HEK293 (cell line): ENCODE measurements around the gene ST3GAL5.

Experiments
- CTCF ChIA-PET: fragments of 350-600 bp; formaldehyde crosslinking; extraction: SDS; loops from one replicate; lab custom pipeline; 2021; ENCODE audit warnings: antibody characterized with exemption; lab: Yijun Ruan, JAX
- POLR2A ChIA-PET: fragments of 300-600 bp; formaldehyde crosslinking; extraction: SDS; loops from one replicate; lab custom pipeline; 2020; ENCODE audit warnings: antibody characterized with exemption, inconsistent platforms; lab: Yijun Ruan, JAX
- H3K27ac ChIP-seq: fragments of 200-500 bp; sonication (Bioruptor generic); 2 replicates; pipeline ENCODE4 v1.5.1; 2014; ENCODE audit warnings: low read depth, low read length, control low read depth, inconsistent platforms; ENCODE audit errors: extremely low read depth
- H3K36me3 ChIP-seq, 2 experiments: fragments of 200-500 bp in 1 of 2; sonication (Bioruptor generic) in 1 of 2; 1 replicate in 1 of 2; 2 replicates in 1 of 2; pipeline ENCODE4 v1.5.1; 2014 to 2017; ENCODE audit warnings: inconsistent platforms in 2 of 2, low read length in 2 of 2; ENCODE audit not compliant: control insufficient read depth in 2 of 2, insufficient read depth in 1 of 2
- H3K4me1 ChIP-seq: fragments of 200-500 bp; sonication (Bioruptor generic); 2 replicates; pipeline ENCODE4 v1.5.1; 2014; ENCODE audit warnings: mild to moderate bottlenecking, low read length, inconsistent platforms; ENCODE audit not compliant: control insufficient read depth, insufficient read depth
- H3K4me3 ChIP-seq: 2 replicates; pipeline ENCODE4 v1.5.1; 2011; ENCODE audit warnings: low read depth, mild to moderate bottlenecking, control low read depth, low read length, moderate library complexity
- H3K9me3 ChIP-seq: fragments of 200-500 bp; sonication (Bioruptor generic); 2 replicates; pipeline ENCODE4 v1.5.1; 2014; ENCODE audit warnings: low read depth, low read length, inconsistent platforms; ENCODE audit not compliant: control insufficient read depth, insufficient read depth
- REST ChIP-seq: fragments of 450-650 bp; formaldehyde crosslinking; IDR thresholded peaks from 2 replicates; pipeline ENCODE4 v1.5.1; 2016; ENCODE audit warnings: missing biosample characterization, missing genetic modification characterization
- SP7 ChIP-seq: fragments of 450-650 bp; formaldehyde crosslinking; IDR thresholded peaks from 2 replicates; pipeline ENCODE4 v1.5.1; 2016; ENCODE audit warnings: missing biosample characterization, missing genetic modification characterization
- ZIC2 ChIP-seq: fragments of 450-650 bp; formaldehyde crosslinking; IDR thresholded peaks from 2 replicates; pipeline ENCODE4 v1.5.1; 2016; ENCODE audit warnings: missing biosample characterization, missing genetic modification characterization
- ZNF335 ChIP-seq: fragments of 450-650 bp; formaldehyde crosslinking; conservative IDR thresholded peaks from 2 replicates; pipeline ENCODE4 v1.5.1; 2016; ENCODE audit warnings: missing biosample characterization, missing genetic modification characterization
- ZNF362 ChIP-seq: fragments of 450-650 bp; formaldehyde crosslinking; IDR thresholded peaks from 2 replicates; pipeline ENCODE4 v1.5.1; 2016; ENCODE audit warnings: missing biosample characterization, missing genetic modification characterization
- ZNF473 ChIP-seq: fragments of 450-650 bp; formaldehyde crosslinking; IDR thresholded peaks from 2 replicates; pipeline ENCODE4 v1.5.1; 2017; ENCODE audit warnings: missing biosample characterization, missing genetic modification characterization
- ZNF518A ChIP-seq: fragments of 450-650 bp; formaldehyde crosslinking; conservative IDR thresholded peaks from 2 replicates; pipeline ENCODE4 v1.5.1; 2016; ENCODE audit warnings: low read depth, missing biosample characterization, missing genetic modification characterization
- ZNF610 ChIP-seq: fragments of 450-650 bp; formaldehyde crosslinking; IDR thresholded peaks from 2 replicates; pipeline ENCODE4 v1.5.1; 2016; ENCODE audit warnings: missing biosample characterization, missing genetic modification characterization, borderline replicate concordance
- TF ChIP-seq, protein P1 (sequence below): fragments of 450-650 bp; formaldehyde crosslinking; IDR thresholded peaks from 2 replicates; pipeline ENCODE4 v1.5.1; 2016; ENCODE audit warnings: missing biosample characterization, missing genetic modification characterization

ST3GAL5 gene

GRCh38 chr2:85794491-85795121 is 94.2 kb downstream of the ST3GAL5 start:
- no peaks in the 10 kb centered on the region for H3K36me3 ChIP-seq
- CTCF ChIA-PET: interaction anchor here (0.6 to 1.5 kb wide), 7 partner anchors 10 to 66 kb away, joined by 3 to 11 read pairs (median 4); partner anchors contain the start of gene ATOH8

DNA sequence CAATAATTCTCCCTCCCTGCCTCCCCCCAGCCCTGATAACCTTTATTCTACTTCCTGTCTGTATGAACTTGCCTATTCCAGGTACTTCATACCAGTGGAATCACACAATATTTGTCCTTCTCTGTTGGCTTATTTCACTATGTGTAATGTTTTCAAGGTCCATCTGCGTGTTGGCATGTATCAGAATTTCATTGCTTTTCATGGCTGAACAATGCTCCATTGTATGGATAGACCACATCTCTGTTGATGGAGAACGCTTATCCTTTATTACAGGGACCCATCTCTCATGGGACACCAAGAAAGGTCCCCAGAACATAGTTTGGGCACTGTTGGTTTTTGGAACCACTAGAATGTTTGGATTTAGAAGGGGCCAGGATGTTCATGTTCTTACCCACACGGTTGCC is 94.8 kb downstream of the ST3GAL5 start:
- TF ChIP-seq ZNF610 (tag by site-specific recombination) (no peak), SP7 (tag by site-specific recombination) (no peak), ZNF473 (no peak), ZNF518A (no peak), REST (tag by site-specific recombination) (no peak), ZNF362 (no peak)
- CTCF ChIA-PET: interaction anchor here (1.2 to 1.5 kb wide), 5 partner anchors 10 to 65 kb away, joined by 3 to 11 read pairs (median 4); partner anchors contain the start of gene ATOH8
- Histone ChIP-seq H3K36me3 (no peaks in the 10 kb centered on the region), H3K4me1 (peaks cover 12% of the 10 kb centered on the region; the same call in 1 of the 2 replicates), H3K4me3 (no peak overlapping the region), H3K27ac (no peak overlapping the region), H3K9me3 (no peaks in the 10 kb centered on the region)
- POLR2A ChIA-PET: interaction anchor here (0.5 to 0.6 kb wide), 2 partner anchors 12 to 218 kb away, joined by 3 to 6 read pairs; no protein-coding TSS in a partner anchor

More at GRCh38 chr2:85794491-85795121, 94.2 kb downstream of the ST3GAL5 start:
- Histone ChIP-seq H3K9me3 (no peaks in the 10 kb centered on the region), H3K4me1 (peaks cover 12% of the 10 kb centered on the region; the same call in 1 of the 2 replicates), H3K27ac (no peak overlapping the region), H3K4me3 (no peak overlapping the region)
- TF ChIP-seq ZIC2 (tag by site-specific recombination) (peak; percentile 89), ZNF335 (tag by site-specific recombination) (no peak)
- TF ChIP-seq, protein P1, sequence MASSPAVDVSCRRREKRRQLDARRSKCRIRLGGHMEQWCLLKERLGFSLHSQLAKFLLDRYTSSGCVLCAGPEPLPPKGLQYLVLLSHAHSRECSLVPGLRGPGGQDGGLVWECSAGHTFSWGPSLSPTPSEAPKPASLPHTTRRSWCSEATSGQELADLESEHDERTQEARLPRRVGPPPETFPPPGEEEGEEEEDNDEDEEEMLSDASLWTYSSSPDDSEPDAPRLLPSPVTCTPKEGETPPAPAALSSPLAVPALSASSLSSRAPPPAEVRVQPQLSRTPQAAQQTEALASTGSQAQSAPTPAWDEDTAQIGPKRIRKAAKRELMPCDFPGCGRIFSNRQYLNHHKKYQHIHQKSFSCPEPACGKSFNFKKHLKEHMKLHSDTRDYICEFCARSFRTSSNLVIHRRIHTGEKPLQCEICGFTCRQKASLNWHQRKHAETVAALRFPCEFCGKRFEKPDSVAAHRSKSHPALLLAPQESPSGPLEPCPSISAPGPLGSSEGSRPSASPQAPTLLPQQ (tag by site-specific recombination): no peak
- POLR2A ChIA-PET: interaction anchor here (0.5 to 0.6 kb wide), 2 partner anchors 12 to 219 kb away, joined by 3 to 6 read pairs; no protein-coding TSS in a partner anchor
